HL-60 (cell line): Measurements from ENCODE around the gene NAXE.

Experiments
- DNase-seq, 2 experiments: peaks; one replicate each; pipeline ENCODE4 v3.0.0-alpha.2; 2010 to 2020; ENCODE audit warnings: low read depth in 1 of 2, low spot score in 1 of 2
- H3K27ac ChIP-seq: fragments of 250-450 bp; sonication (Bioruptor Pico); replicated peaks from 2 replicates; pipeline ENCODE4 v1.5.1; 2020; ENCODE audit warnings: mild to moderate bottlenecking, moderate library complexity
- H3K27me3 ChIP-seq: fragments of 250-450 bp; sonication (Bioruptor Pico); 2 replicates; pipeline ENCODE4 v1.5.1; 2021; ENCODE audit warnings: mild to moderate bottlenecking, moderate library complexity; ENCODE audit not compliant: insufficient read depth, poor library complexity, severe bottlenecking
- H3K4me3 ChIP-seq: replicated peaks from 2 replicates; pipeline ENCODE4 v1.5.1; 2011; ENCODE audit warnings: mild to moderate bottlenecking, control low read depth, low read length; ENCODE audit not compliant: insufficient read depth
- CTCF ChIP-seq: IDR thresholded peaks from one replicate; pipeline ENCODE4 v1.5.1; 2011; ENCODE audit warnings: low read length, control low read depth, inconsistent platforms; ENCODE audit not compliant: insufficient read depth
- GABPA ChIP-seq: IDR thresholded peaks from 2 replicates; pipeline ENCODE4 v1.6.1; 2012; ENCODE audit warnings: low read depth
- POLR2AphosphoS5 ChIP-seq: IDR thresholded peaks from 2 replicates; pipeline ENCODE4 v1.6.1; 2012; ENCODE audit warnings: low read depth
- SPI1 ChIP-seq: IDR thresholded peaks from 2 replicates; pipeline ENCODE4 v1.6.1; 2012; ENCODE audit warnings: low read depth, mild to moderate bottlenecking, borderline replicate concordance
- TF ChIP-seq, protein P1 (sequence below): IDR thresholded peaks from 2 replicates; pipeline ENCODE4 v1.6.1; 2012; ENCODE audit warnings: low read depth; ENCODE audit not compliant: insufficient replicate concordance

NAXE gene

GRCh38 chr1:156559797-156560385 lies 31.7 kb upstream of the NAXE start:
- Histone ChIP-seq H3K4me3 (no peak overlapping the region), H3K27me3 (no peaks in the 10 kb centered on the region), H3K27ac (no peak overlapping the region)
- no peak for TF ChIP-seq SPI1
- no peak for TF ChIP-seq CTCF
- no peak for TF ChIP-seq GABPA
- TF ChIP-seq, protein P1, sequence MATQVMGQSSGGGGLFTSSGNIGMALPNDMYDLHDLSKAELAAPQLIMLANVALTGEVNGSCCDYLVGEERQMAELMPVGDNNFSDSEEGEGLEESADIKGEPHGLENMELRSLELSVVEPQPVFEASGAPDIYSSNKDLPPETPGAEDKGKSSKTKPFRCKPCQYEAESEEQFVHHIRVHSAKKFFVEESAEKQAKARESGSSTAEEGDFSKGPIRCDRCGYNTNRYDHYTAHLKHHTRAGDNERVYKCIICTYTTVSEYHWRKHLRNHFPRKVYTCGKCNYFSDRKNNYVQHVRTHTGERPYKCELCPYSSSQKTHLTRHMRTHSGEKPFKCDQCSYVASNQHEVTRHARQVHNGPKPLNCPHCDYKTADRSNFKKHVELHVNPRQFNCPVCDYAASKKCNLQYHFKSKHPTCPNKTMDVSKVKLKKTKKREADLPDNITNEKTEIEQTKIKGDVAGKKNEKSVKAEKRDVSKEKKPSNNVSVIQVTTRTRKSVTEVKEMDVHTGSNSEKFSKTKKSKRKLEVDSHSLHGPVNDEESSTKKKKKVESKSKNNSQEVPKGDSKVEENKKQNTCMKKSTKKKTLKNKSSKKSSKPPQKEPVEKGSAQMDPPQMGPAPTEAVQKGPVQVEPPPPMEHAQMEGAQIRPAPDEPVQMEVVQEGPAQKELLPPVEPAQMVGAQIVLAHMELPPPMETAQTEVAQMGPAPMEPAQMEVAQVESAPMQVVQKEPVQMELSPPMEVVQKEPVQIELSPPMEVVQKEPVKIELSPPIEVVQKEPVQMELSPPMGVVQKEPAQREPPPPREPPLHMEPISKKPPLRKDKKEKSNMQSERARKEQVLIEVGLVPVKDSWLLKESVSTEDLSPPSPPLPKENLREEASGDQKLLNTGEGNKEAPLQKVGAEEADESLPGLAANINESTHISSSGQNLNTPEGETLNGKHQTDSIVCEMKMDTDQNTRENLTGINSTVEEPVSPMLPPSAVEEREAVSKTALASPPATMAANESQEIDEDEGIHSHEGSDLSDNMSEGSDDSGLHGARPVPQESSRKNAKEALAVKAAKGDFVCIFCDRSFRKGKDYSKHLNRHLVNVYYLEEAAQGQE = no peak
- no peak for TF ChIP-seq POLR2AphosphoS5
- no peak for DNase-seq

DNA sequence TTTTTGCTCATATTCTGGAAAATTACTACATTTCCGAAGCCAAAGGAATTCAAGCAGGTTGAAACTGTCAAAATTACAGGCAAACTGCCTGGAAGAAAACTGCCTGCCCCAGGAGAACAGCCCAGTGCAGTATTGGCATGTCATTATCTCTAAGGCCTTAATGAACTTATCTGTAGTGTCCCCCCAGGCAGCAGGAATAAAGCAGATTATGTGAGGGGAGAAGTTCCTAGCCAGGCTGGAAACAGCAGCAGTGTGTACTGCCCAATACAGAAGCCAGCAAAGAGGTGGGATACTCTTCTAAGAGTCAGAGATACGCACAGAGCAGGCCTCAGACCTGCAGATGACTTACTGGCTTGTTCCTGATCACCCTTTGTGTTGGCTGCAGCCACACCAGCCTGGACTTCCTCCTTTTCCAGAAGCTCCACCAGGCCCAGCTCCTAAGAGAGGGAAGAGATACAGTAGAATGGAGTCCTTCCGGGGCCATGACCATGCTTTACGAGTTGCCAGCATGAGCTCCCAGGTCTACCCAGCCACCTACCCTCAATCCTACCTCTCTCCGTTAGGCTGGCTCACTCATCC lies 30.9 kb upstream of the NAXE start:
- H3K27ac ChIP-seq = no peak overlapping the region
- DNase-seq = no peak
- TF ChIP-seq CTCF = no peak
- no peak for TF ChIP-seq GABPA
- peak; percentile 38; the same call in 1 of the 2 replicates for TF ChIP-seq SPI1

GRCh38 chr1:156565519-156565918 lies 26.1 kb upstream of the NAXE start:
- TF ChIP-seq, protein P1 = no peak
- TF ChIP-seq SPI1 (no peak), CTCF (no peak), GABPA (no peak), POLR2AphosphoS5 (no peak)
- Histone ChIP-seq H3K27me3 (no peaks in the 10 kb centered on the region), H3K4me3 (no peak overlapping the region), H3K27ac (no peak overlapping the region)
- no peak for DNase-seq

More for the DNA sequence above, 30.9 kb upstream of the NAXE start:
- Histone ChIP-seq H3K4me3 (no peak overlapping the region), H3K27me3 (no peaks in the 10 kb centered on the region)
